Panc1 (cell line): ENCODE data around the gene PKD1L1.
"Not testable (repeated sequence)": the region's sequence is repeated elsewhere in the genome, so short reads cannot be mapped to it uniquely, and the experiment has no call there.

Experiments used
- CTCF ChIP-seq: fragments of 450-650 bp; IDR thresholded peaks from 2 replicates; pipeline ENCODE4 v1.5.1; 2017; ENCODE audit warnings: mild to moderate bottlenecking
- POLR2AphosphoS5 ChIP-seq: IDR thresholded peaks from 2 replicates; pipeline ENCODE4 v1.6.1; 2012; ENCODE audit warnings: mild to moderate bottlenecking, low read depth, low read length, moderate library complexity
- REST ChIP-seq, 2 experiments: IDR thresholded peaks; 2 replicates each; pipeline ENCODE4 v1.6.1; 2011 to 2012; ENCODE audit warnings: low read depth in 2 of 2, control low read depth in 1 of 2, low read length in 1 of 2, mild to moderate bottlenecking in 1 of 2, moderate library complexity in 1 of 2; ENCODE audit not compliant: insufficient read depth in 1 of 2

- not testable (repeated sequence) for TF ChIP-seq REST (IDR thresholded peaks at IDR 0.05; ENCODE audit: insufficient read depth in 1 of 2, low read depth in 2 of 2, low read length in 1 of 2); CTCF; POLR2AphosphoS5
These were observed 196.5 kb downstream of the PKD1L1 start for GRCh38 chr7:47751724-47752123.
